ENCODE data around the gene PMS2.
"Not testable (repeated sequence)": the region's sequence is repeated elsewhere in the genome, so short reads cannot be mapped to it uniquely, and the experiment has no call there.

Gene PMS2

GRCh38 chr7:6011541-6011940, 2.7 kb upstream of the PMS2 start:
- Mint-ChIP-seq H3K36me3 (ENCODE audit: low read depth) (peaks cover 22% of the 10 kb centered on the region), H3K27ac (peak overlapping the region; percentile 76), H3K9me3 (no peaks in the 10 kb centered on the region)

GRCh38 chr7:6010370-6010769, 1.5 kb upstream of the PMS2 start:
- not testable (repeated sequence) for H3K9me3 Mint-ChIP-seq; H3K27me3 Mint-ChIP-seq (ENCODE audit: low read depth, poor library complexity); DNase-seq
- peaks cover 19% of the 10 kb centered on the region for H3K36me3 Mint-ChIP-seq (ENCODE audit: low read depth)
- H3K4me3 Mint-ChIP-seq: peak overlapping the region; percentile 85
- peaks cover 23% of the 10 kb centered on the region for H3K4me1 Mint-ChIP-seq
- H3K27ac Mint-ChIP-seq: peak overlapping the region; percentile 94

More at GRCh38 chr7:6011541-6011940, 2.7 kb upstream of the PMS2 start:
- Mint-ChIP-seq H3K27me3 (ENCODE audit: low read depth, poor library complexity) (no peaks in the 10 kb centered on the region), H3K4me3 (no peak overlapping the region), H3K4me1 (peaks cover 23% of the 10 kb centered on the region)
- TF ChIP-seq, protein P1, sequence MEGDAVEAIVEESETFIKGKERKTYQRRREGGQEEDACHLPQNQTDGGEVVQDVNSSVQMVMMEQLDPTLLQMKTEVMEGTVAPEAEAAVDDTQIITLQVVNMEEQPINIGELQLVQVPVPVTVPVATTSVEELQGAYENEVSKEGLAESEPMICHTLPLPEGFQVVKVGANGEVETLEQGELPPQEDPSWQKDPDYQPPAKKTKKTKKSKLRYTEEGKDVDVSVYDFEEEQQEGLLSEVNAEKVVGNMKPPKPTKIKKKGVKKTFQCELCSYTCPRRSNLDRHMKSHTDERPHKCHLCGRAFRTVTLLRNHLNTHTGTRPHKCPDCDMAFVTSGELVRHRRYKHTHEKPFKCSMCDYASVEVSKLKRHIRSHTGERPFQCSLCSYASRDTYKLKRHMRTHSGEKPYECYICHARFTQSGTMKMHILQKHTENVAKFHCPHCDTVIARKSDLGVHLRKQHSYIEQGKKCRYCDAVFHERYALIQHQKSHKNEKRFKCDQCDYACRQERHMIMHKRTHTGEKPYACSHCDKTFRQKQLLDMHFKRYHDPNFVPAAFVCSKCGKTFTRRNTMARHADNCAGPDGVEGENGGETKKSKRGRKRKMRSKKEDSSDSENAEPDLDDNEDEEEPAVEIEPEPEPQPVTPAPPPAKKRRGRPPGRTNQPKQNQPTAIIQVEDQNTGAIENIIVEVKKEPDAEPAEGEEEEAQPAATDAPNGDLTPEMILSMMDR (IDR thresholded peaks at IDR 0.05): no peak
- DNase-seq: no peak

- peaks cover 23% of the 10 kb centered on the region for H3K4me1 Mint-ChIP-seq
These were observed 836 bp downstream of the PMS2 start for GRCh38 chr7:6007835-6008590.

GRCh38 chr7:6007386-6007785, 1.5 kb downstream of the PMS2 start:
- H3K27me3 Mint-ChIP-seq (ENCODE audit: low read depth, poor library complexity): no peaks in the 10 kb centered on the region
- peaks cover 23% of the 10 kb centered on the region for H3K4me1 Mint-ChIP-seq
- DNase-seq: no peak
- TF ChIP-seq, protein P1 (IDR thresholded peaks at IDR 0.05): no peak
- no peaks in the 10 kb centered on the region for H3K9me3 Mint-ChIP-seq
- peak overlapping the region; percentile 83 for H3K4me3 Mint-ChIP-seq
- no peak overlapping the region for H3K27ac Mint-ChIP-seq
- peaks cover 8% of the 10 kb centered on the region for H3K36me3 Mint-ChIP-seq (ENCODE audit: low read depth)

More at GRCh38 chr7:6007835-6008590, 836 bp downstream of the PMS2 start:
- not testable (repeated sequence) for H3K27ac Mint-ChIP-seq; H3K9me3 Mint-ChIP-seq; H3K27me3 Mint-ChIP-seq (ENCODE audit: low read depth, poor library complexity); H3K36me3 Mint-ChIP-seq (ENCODE audit: low read depth); DNase-seq
- peak overlapping the region; percentile 83 for H3K4me3 Mint-ChIP-seq

DNA sequence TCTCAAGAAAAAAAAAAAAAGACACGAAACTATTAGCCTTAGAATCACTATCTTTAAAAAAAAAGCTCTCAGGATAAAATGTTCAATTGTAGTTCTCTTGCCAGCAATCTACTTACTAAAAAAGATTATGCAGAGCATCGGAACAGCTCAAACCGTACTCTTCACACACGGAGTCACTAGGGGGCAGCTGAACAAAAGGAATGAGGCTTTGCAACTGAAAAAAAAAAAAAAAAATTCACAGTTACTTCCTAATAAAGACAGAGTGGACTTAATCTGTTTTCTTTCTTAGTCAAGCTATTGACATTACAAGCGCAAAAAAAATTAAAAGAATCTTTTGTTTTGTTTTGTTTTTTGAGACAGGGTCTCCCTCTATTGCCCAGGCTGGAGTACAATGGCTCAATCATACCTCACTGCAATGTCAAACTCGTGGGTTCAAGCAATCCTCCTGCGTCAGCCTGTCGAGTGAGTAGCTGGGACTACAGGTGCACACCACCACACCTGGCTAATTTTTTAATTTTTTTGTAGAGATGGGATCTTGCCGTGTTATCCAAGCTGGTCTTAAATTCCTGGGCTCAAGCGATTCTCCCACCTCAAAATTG, 11.5 kb downstream of the PMS2 start:
- DNase-seq: peak; percentile 15
- Mint-ChIP-seq H3K27me3 (ENCODE audit: low read depth, poor library complexity) (no peaks in the 10 kb centered on the region), H3K27ac (no peak overlapping the region), H3K36me3 (ENCODE audit: low read depth) (peaks cover 61% of the 10 kb centered on the region), H3K4me1 (no peaks in the 10 kb centered on the region), H3K9me3 (peaks cover 5% of the 10 kb centered on the region), H3K4me3 (no peak overlapping the region)
- TF ChIP-seq, protein P1 (IDR thresholded peaks at IDR 0.05): peak; percentile 41

DNA sequence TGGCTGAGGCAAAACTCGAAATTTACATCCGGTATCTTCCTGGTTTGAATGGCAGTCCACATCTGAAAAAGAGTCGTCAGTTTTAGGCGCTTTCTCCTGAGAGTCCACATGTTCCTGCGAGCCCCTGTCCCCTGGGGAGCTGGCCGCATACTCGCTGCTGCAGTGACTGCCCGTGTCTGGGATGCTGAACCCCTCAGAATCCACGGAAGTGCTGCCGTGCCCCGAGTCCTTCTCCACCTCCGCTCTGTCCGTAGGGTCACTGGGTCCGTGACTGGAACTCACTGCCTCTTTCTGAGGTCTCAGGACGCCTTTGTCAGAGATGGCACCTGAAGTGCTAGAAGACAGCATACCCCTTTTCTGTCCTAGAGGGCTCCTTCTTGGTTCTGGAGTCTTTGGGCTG, 21.8 kb downstream of the PMS2 start:
- not testable (repeated sequence) for H3K27me3 Mint-ChIP-seq (ENCODE audit: low read depth, poor library complexity); DNase-seq; H3K4me3 Mint-ChIP-seq; H3K27ac Mint-ChIP-seq; H3K9me3 Mint-ChIP-seq; H3K4me1 Mint-ChIP-seq
- H3K36me3 Mint-ChIP-seq (ENCODE audit: low read depth): peaks cover 55% of the 10 kb centered on the region

DNA sequence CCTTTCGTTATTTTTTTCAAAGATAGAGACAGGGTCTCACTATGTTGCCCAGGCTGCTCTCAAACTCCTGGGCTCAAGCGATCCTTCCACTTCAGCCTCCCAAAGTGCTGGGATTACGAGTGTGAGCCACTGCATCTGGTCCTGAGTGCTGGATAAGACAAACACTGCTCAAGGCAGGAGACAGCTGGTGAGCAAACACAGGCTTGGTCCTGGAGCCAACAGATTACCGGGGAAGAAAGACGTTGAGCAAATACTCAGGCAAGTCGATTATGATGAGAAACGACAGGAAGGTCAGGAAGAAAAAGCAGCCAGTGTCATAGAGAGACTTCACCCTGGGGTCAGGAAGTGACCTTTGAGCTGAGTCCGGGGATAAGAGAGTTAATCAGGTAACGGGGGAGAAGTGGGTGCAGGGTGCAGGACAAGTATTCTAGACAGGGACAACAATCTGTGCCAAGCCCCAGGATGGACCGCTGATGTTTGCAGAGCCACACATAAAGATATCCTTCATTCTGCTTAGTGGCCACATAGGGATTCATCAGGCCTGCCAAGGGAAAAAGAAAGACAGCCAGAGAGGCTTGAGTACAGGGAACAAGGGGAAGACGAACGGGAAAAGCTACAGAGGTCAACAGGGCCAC, 29.1 kb downstream of the PMS2 start:
- H3K27me3 Mint-ChIP-seq (ENCODE audit: low read depth, poor library complexity); H3K4me1 Mint-ChIP-seq; DNase-seq; H3K9me3 Mint-ChIP-seq; H3K4me3 Mint-ChIP-seq; H3K27ac Mint-ChIP-seq: not testable (repeated sequence)
- peaks cover 36% of the 10 kb centered on the region for H3K36me3 Mint-ChIP-seq (ENCODE audit: low read depth)

- H3K27ac Mint-ChIP-seq; H3K4me1 Mint-ChIP-seq; H3K36me3 Mint-ChIP-seq (ENCODE audit: low read depth); DNase-seq; H3K4me3 Mint-ChIP-seq; H3K9me3 Mint-ChIP-seq; H3K27me3 Mint-ChIP-seq (ENCODE audit: low read depth, poor library complexity): not testable (repeated sequence)
These were observed 35.3 kb downstream of the PMS2 start for GRCh38 chr7:5973580-5973979.

DNA sequence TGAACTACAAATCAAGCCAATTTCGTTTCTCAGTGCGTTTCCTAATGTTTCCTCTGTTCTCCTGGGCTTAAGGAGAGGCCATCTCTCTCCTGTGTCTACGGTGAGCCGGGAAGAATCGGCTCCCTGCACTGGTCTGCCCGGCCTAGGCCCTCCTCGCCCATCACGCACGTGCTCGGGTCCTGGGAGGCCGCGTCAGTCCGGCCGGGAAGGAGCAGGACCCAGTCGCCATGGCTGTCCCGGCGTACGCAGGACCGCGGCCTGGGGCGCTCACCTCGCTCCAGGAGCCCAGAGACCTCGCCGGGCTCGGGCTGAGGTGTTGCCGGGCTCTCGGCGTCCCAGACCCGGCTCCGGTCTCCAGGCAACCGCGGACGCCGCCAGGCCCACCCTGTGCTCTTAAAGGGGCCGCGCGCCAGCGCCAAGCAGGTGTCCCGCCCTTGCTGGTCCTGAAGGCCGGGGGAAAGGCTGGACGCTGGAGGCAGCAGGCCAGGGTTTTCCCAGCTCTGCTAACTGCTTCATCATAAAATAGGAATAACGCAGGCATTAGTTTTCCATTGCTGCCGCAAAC, 38.4 kb downstream of the PMS2 start, which contains the start of gene RSPH10B:
TSS of gene RSPH10B (minus strand) at position 343 of the 565 bp plus-strand sequence. CDS start 3,573 bp downstream, outside the sequence.
- not testable (repeated sequence) for H3K27me3 Mint-ChIP-seq (ENCODE audit: low read depth, poor library complexity); H3K4me1 Mint-ChIP-seq; H3K36me3 Mint-ChIP-seq (ENCODE audit: low read depth); H3K4me3 Mint-ChIP-seq; H3K9me3 Mint-ChIP-seq; H3K27ac Mint-ChIP-seq
- peak; percentile 36 for DNase-seq

- not testable (repeated sequence) for H3K4me3 Mint-ChIP-seq; H3K27me3 Mint-ChIP-seq (ENCODE audit: low read depth, poor library complexity); H3K36me3 Mint-ChIP-seq (ENCODE audit: low read depth); H3K27ac Mint-ChIP-seq; DNase-seq; H3K4me1 Mint-ChIP-seq; H3K9me3 Mint-ChIP-seq
These were observed 45.0 kb downstream of the PMS2 start for GRCh38 chr7:5963810-5964209.

- H3K36me3 Mint-ChIP-seq (ENCODE audit: low read depth); H3K27me3 Mint-ChIP-seq (ENCODE audit: low read depth, poor library complexity); H3K4me1 Mint-ChIP-seq; H3K9me3 Mint-ChIP-seq; DNase-seq; H3K4me3 Mint-ChIP-seq; H3K27ac Mint-ChIP-seq: not testable (repeated sequence)
These were observed 45.6 kb downstream of the PMS2 start for GRCh38 chr7:5963205-5963604.

Measured in nephron progenitor cell (in vitro differentiated cells).